IMR-90 (cell line): ENCODE results near the gene EML4.

ENCODE experiments used
- CTCF ChIP-seq: conservative IDR thresholded peaks from 2 replicates; pipeline ENCODE4 v1.5.1; 2012; ENCODE audit warnings: mild to moderate bottlenecking, low read depth, low read length, improper control_type of control experiment
- MAFK ChIP-seq: IDR thresholded peaks from 2 replicates; pipeline ENCODE4 v1.6.1; 2012; ENCODE audit warnings: low read depth, low read length, improper control_type of control experiment
- POLR2A ChIP-seq: IDR thresholded peaks from 2 replicates; pipeline ENCODE4 v1.6.1; 2012; ENCODE audit warnings: mild to moderate bottlenecking, low read depth, low read length
- RAD21 ChIP-seq: IDR thresholded peaks from 2 replicates; pipeline ENCODE4 v1.6.1; 2012; ENCODE audit warnings: low read length, improper control_type of control experiment
- RCOR1 ChIP-seq: IDR thresholded peaks from 2 replicates; pipeline ENCODE4 v1.6.1; 2012; ENCODE audit warnings: mild to moderate bottlenecking, low read length, improper control_type of control experiment; ENCODE audit not compliant: insufficient replicate concordance
- SMC3 ChIP-seq: fragments of 150-350 bp; IDR thresholded peaks from 2 replicates; pipeline ENCODE4 v1.6.1; 2016; ENCODE audit warnings: low read depth, mild to moderate bottlenecking, antibody characterized with exemption, low read length, moderate library complexity

DNA sequence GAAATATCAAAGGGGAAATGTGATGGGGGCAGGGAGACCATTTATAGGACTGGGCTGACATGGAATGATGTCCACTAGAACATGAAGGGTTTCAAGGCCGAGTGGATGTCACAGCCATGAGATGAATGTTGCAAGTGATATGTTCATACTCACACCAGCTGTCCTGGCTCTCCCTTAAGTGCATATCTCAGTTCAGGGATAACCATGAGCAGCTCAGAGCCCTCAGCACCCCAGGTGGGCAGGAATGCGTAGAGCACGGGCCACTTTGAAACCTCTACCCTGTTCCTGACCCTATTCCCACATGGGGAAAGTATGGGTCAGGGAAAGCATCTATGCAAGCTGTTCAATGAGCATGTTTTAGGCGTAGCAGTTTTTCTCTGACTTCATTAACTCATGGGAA is 12.4 kb upstream of the EML4 start:
- no peak for TF ChIP-seq CTCF
- TF ChIP-seq RAD21 = no peak
- no peak for TF ChIP-seq MAFK
- no peak for TF ChIP-seq POLR2A
- no peak for TF ChIP-seq SMC3
- no peak for TF ChIP-seq RCOR1
